IPS DF 19.7 (cell line): Measurements from ENCODE around the gene MTHFSD.

Source experiments
- DNase-seq: peaks from one replicate; pipeline ENCODE4 v3.0.0-alpha.2; 2013; ENCODE audit warnings: low read depth, low spot score

Gene MTHFSD

DNA sequence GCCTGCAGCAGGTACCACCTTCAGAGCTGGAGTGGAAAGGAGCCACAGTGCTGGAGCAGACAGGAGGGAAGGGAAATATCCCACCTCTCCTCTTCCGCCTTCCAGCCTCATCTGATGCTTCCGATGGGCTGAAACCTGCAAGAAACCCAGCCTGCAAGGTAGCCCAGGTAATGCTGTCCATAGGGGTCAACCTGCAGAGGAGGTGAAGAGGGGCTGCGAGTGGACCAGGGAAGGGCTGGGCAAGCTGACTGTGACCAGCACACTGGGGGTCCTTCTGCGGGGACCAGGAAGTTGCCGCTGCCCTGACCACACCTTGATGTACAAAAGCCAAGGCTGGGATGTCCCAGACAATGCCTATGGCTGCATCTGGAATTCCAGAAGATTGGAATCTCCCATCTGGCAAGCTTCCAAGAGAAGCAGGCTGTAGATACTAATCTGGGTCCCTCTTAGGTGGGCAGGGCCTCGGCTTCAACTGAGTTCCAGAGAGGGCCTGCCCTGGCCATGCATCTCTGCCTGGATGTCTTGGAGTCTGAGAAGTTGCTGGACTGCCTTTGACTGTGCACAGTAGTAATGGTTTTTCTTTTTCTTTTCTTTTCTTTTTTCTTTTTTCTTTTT is 29.1 kb upstream of the MTHFSD start:
- DNase-seq = no peak

DNA sequence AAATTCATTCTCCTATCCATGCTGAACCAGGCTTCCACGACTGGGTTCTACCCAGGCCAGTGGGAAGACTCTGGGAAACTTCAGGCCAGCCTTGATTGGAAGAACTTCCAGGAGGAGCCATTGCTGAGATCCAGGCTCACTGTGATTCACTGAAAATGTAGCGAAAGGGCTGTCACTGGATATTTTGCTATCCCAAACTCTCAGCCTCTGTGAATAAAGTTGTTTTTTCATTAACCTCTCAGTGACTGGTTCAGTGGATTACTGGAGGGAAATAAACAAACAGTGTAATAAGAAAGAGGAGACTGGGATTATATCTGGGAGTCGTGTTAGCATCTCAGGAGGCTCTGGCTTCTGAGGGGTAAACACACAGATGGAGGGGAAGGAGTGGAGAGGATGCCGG is 26.4 kb upstream of the MTHFSD start:
- no peak for DNase-seq

DNA sequence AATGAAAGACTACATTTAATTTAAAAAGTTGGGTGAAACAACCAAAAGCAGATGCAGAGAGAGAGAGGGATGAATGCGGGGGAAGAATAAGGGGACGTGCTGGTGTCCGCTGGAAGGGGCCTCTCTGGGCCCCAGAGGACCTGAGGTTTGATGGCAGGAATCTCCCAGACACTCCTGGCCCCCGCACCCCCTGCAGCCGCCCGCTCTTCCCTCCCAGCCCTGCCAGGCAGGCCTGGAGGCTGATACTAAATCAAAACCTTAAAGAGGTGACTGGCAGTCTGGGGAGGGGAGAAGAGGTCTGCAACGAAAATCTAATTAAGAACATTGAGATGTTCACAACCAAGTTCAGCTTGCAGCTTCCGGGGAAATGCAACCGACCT is 25.7 kb upstream of the MTHFSD start:
- no peak for DNase-seq

DNA sequence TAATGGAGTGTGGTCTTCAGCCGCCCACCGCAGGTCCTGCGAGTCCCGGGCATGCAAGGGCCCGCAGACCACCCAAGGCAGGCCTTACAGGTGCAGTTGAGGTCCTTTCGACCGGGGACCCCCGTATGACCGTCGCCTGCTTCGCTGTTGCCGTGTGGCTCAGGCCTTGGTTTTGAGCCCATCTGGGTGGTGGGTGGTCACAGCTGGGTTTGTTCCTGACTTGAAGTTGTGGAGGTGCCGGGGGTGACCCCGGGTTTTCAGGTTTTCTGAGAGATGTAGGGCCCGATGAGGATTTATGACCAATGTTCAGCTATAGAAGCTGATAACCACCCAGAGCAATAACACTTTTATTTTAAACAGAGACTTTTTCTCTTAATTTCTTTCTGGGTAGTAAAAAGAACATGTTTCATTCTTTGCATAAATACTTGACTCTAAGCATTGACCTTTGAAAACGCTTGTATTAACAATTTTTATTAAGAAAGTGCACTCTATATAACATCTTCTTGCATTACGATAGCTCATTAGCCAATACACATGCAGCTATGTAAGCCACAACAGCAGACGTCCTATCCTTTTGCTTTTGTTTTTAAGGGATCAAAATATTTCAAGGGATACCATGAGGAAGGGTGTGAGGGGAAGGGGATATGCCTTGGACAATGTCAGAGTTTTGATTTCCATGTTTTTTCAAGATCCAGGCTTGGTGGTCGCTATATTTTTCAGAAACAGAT is 25.2 kb upstream of the MTHFSD start:
- no peak for DNase-seq

DNA sequence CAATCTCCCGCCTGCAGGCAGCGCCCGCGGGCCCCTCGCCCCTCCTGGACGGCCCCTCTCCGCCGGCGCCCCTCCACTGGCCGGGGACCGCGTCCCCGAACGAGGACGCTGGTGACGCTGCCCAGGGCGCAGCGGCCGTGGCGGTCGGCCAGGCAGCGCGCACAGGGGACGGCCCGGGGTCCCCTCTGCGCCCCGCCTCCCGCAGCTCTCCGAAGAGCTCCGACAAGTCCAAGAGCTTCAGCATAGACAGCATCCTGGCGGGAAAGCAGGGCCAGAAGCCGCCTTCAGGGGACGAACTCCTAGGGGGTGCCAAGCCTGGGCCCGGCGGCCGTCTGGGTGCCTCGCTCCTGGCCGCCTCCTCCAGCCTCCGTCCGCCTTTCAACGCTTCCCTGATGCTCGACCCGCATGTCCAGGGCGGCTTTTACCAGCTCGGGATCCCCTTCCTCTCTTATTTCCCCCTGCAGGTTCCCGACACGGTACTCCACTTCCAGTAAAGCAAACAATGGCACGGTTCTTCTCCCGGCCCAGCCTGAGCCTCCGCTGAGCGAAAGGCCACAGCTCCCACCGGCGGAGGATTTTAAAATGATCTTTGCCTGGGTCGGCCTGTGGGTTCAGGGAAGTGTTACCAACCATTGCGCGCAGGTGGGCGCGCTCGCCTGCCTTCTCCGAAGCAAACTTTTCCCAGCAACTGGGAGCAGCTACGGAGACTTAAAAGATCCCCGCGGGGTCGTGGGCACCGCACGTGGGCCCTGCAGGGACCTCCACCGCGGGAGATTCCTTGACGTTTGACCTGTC is 24.4 kb upstream of the MTHFSD start:
- DNase-seq = no peak

DNA sequence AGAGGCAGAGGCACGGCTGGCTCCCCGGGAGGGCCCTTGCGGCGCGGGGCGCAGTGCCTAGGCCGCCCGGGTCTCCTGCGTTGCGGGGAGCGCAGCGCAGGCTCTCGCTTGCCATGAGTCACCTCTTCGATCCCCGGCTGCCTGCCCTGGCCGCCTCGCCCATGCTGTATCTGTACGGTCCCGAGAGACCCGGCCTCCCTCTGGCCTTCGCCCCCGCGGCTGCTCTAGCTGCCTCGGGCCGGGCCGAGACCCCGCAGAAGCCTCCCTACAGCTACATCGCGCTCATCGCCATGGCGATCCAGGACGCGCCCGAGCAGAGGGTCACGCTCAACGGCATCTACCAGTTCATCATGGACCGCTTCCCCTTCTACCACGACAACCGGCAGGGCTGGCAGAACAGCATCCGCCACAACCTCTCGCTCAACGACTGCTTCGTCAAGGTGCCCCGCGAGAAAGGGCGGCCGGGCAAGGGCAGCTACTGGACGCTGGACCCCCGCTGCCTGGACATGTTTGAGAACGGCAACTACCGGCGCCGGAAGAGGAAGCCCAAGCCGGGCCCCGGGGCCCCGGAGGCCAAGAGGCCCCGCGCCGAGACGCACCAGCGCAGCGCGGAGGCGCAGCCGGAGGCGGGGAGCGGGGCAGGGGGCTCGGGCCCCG is 23.7 kb upstream of the MTHFSD start:
- no peak for DNase-seq

DNA sequence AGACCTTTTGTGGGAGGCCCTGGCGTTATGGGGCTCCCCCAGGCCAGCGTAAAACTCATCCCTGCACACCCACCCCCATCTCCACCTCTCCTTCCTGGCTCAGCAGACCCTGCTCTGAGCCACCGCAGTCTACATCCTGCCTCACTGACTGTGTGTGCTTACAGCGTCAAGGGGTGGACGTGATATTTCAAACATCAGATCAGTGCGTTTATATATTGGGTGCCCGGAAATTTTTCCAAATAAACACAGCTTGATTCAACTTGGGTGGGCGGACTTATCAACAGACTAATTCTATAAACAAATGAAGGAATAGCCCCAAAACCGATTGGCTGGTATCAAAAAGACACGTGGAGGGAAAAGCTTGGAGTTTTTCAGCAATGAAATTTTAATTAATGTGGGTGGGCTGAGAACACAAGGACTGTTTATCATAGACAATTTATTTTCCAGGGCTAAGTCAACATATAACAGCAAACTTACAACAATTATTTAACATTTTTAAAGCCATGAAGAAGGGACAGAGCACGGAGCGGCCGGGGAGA is 23.1 kb upstream of the MTHFSD start, which contains the start of gene FOXL1:
FOXL1 (plus strand) TSS at position 489 of the 539 bp plus-strand sequence. CDS start 175 bp downstream, outside the sequence.
- DNase-seq = no peak

DNA sequence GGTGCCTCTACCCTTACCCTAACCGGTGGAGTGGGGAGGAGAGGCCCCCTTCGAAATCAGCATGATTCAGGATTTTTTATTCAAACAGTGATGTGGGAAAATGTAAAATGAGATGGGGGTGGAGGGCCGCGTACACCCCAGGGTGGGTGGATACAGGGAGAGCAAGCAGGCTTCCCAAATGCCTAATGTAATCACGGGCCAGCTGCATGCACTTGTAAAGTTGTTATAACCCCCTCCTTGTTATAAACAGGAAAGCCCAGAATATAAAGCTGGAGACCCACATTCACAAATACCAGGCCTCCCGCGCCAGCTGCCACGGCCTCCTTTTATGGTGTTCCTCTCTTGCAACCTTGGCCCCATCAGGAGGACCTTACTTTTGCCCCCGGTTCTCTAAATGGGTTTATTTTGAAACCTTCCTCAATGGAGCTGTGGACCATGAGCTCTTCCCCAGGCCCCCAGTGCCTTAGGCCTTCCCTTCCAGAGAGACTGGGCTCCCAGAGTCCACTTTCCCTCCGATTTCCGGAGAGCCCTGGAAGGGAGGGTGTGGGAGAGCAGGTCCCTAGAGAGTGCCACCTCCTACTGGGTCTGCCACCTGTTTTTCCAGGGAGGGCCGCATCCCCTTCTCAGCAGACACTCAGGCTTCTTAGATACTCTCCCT is 22.4 kb upstream of the MTHFSD start:
- DNase-seq = no peak

DNA sequence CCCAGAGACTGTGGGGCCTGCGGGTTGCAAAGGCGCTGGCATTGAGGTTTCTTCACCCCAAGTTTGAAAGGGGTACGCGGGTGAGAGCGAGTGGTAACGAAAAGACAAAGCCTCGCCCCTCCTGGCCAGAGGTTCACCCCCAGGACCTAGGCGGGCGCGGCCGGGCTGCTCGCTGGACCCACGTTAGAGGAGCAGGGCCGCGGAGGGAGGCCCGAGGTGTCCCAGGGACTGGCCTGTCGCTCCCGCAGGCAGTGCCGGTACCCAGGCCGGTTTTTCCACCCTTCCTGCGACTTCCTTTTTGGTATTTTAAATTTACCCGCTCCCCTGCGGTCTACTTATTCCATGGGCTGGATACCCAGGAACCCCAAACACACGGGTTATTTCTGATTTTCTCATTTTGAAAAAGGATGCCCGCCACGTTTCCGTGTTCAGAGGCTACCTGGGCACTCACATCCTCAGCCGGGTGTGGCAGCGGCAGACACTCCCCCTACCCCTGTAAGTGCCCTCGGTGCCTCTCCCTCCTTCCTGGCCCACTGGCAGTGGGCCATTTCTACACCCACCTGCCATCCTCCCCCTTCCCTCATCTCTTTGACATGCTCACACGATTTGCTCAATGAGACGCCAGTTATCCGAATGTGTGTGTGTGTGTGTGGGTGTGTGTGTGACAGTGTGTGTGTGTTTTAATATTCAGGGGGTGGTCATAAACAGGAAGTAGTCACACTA is 21.7 kb upstream of the MTHFSD start:
- no peak for DNase-seq

DNA sequence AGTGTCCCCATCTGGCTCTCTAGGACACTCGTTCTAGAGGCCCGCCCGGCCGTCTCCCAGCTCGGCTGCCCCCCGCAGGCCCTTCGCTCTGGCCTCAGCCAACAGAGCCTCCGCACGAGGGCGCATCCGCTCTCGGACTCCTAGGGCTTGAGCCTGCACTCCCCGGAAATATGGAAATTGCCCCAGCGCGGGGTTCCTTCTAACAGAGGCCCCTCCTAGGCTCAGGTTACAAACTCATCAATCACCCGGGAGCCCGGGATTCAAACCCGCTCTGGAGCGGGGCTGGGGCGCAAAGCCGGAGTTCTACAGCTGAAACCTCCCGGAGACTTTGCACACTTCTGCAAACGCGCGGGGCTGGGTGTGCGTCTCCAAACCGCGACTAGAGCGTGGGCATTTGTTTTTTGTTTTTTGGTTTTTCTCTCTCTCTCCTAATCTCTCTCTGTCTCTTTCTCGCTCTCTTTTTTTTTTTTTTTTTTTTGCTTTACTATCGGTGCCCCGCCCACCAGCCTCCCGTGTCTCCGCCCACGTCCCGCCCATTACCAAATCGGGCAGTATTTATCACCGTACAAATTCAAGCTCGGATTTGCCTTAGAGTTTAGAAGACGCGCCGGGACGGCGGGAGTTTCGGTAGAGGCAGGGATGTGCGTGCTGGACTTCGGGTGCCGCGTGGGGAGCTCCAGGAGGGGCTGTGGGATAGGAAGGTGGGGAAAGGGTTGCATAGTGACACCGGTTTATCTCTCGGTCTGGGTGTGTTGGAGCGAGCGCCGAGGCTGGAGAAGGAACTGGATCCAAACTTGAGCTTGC is 20.9 kb upstream of the MTHFSD start:
- DNase-seq = no peak

DNA sequence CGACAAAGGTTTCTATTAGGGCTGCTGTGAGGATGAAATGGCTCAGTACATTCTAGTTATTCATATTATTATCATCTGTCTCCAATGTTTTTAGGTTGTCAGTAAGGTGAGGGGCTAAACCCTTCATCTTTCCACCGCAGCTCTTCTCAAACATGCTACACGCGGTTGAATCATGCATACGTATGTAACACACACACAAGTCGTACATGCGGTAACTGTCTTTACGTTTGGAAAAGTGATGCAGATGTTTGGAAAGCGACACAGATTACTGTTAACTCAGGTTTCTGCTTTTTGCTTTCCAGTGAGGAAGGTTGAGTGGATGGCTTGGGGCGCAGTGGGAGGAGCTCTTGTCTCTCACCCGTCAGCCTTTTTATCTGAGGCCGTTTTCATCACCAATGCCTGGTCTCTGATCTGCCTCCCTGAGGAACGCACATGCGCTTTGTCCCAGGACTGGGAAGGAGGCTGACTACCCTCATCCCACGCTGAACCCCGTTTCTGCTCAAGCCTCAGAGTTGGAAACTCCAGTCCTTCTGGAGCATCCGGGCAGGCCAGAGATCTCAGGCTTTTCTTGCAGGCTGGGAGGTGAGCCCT is 20.2 kb upstream of the MTHFSD start:
- no peak for DNase-seq

DNA sequence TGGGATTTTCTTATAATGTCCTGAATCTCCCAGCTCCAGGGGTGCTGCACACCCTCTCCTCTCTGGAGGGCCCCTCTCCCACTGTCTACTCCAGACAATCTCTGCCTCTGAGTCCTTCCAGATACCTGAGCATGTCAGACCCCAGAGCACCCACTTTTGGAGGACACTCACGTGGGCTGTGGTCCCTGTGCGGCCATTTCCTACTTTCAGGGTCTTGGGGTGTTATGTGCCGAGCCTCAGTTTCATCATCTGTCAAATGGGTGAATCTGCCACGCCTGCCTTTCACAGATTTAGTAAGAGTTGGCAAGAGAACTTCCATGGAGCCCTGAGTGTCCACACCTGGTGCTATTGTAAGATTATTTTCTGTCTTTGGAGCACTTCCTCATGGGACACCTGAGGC is 19.6 kb upstream of the MTHFSD start:
- no peak for DNase-seq

DNA sequence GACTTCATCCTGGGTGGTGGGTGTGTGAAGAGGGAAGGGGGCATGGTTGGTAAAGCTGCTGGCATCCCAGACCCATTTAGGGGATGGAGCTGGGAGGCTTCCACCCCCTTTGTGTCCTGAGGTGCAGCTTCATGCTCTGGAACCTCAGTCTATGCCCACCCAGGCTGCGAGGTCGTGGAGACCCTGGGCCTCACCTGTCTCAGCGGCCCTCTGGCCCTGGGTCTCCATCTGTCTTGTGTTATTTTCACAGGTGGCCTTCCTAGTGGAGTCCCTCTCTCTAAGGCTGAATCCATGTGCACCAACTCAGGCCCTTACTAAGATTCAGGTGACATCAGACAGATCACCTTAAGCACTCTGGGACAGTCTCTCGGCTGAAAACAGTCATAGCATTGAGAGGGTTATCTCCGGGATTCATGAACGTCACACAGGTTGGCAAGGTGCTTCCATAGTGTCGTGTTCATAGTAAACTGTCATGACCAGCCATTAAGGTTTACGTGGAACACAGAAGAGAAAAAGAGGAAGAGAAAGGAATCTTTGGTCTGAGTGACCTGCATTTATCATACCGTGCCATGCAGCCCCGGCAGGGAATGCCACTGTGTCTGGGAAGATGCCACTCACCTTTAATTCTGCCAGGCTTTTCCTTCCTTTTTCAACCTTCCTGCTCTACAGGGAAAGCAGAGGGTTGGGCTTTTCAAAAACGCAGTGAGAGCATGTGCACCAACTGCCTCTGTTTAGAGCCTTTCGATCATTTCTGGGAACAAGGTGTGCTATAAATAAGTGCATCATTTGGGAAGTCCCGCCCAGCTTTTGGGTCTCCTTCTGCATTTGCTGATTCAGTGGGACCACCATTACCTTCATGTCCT is 18.8 kb upstream of the MTHFSD start:
- no peak for DNase-seq

DNA sequence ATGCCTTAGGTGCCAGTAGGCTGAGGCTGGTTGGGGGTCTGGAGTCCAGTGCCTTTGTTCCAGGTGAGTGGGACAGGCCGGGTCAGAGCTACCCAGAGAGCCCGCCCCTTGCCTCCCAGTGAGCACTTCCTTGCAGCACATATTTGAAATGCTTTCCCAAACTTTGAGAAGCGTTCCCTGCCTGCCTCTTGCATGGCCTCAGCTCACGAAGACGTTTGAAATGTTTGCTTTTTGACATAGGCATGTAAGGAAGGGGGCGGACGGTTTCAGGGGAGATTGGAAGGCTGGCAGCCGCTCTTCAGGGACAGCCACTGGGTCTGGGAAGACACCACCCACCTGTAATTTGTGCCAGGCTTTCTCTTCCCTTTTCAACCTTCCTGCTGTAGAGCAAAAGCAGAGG is 18.2 kb upstream of the MTHFSD start:
- DNase-seq = no peak

DNA sequence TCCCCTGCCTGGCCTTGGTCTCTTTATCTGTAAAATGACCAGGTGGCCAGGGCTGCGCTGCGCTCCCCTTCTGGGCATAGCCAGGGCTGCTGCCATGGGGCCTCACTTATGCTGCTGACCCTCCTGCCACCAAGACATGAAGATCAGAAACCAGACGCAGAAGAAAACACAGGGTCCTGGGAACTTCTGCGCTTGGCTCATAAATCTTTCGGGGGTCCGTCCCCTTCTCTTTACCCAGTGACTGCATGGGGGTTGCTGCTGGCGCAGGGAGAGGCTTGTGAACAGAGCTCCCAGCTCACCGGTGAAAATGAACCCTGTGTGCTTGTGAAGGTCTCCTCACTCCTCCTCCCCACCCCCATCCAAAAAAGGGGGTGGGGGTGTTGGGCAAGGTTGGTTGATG is 17.6 kb upstream of the MTHFSD start:
- DNase-seq = no peak

DNA sequence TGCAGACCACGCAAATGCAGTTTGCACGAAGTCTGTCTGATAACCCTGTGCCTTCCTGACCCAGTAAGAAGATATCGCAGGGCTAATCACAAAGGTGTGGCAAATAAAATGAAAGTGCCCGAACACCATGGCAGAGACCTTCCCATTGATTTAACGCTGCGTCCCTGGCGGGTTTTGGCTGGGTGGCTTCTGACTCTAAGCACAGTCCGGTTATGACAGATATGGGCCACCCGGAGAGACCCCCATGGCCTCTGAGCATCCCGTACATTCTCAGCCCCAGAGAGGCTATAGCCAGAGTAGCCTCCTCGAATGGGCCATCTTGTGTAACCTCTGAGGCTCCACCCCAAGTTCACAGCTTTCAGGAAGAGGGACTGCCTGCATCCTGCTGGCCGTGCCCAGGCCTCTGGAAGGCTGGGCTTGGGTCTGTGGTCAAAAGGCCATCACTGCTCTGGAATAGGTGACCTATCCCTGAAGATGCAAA is 17.0 kb upstream of the MTHFSD start:
- DNase-seq = no peak

DNA sequence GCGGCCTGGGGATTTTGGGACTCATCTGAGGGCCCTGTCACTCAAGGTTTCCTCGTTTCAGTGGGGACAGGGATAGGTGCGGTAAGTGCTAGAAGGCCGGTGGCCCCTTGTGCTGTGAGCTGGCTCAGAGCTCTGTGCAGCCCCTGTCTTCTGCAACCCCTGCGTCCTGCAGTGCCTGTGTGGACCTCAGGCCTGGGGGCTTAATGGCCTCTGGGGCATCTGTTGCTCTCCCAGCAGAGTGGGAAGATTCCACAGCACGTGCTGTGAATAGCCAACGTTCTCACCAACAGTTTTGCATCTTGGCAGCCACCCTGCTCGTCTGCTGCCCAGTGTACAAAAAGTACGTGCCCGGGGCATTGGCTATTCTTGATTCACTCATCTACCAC is 16.5 kb upstream of the MTHFSD start:
- DNase-seq = no peak
